Measurements from ENCODE around the gene HSDL2.

DNA sequence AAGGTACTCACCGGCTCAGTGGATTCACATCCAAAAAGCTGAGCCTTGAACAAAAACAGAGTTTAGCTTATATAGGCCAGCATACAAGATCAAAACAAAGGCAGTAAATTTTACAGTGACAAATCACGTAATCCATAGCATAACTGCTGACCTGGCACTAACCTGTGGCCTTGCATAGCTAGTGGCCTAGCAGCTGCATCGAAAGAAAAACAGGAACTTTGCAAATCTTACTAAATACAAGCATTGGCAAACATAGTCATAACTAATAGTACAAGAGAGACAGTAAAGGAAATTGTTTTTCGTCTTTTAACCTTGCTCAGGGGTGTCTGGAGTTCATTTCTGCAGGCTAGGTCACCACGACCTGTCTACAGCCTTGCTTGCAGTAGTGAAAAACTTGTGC is 4.8 kb downstream of the HSDL2 start:
- TF ChIP-seq, protein P1, sequence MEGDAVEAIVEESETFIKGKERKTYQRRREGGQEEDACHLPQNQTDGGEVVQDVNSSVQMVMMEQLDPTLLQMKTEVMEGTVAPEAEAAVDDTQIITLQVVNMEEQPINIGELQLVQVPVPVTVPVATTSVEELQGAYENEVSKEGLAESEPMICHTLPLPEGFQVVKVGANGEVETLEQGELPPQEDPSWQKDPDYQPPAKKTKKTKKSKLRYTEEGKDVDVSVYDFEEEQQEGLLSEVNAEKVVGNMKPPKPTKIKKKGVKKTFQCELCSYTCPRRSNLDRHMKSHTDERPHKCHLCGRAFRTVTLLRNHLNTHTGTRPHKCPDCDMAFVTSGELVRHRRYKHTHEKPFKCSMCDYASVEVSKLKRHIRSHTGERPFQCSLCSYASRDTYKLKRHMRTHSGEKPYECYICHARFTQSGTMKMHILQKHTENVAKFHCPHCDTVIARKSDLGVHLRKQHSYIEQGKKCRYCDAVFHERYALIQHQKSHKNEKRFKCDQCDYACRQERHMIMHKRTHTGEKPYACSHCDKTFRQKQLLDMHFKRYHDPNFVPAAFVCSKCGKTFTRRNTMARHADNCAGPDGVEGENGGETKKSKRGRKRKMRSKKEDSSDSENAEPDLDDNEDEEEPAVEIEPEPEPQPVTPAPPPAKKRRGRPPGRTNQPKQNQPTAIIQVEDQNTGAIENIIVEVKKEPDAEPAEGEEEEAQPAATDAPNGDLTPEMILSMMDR (IDR thresholded peaks at IDR 0.05) = no peak
- no peak for TF ChIP-seq POLR2A (IDR thresholded peaks at IDR 0.05)

Data from testis (tissue), 2 donors.